Activated CD4-positive, alpha-beta T cell treated with anti-CD3 and anti-CD28 coated beads for 36 hours (primary cell): Measurements from ENCODE around the gene ST3GAL6. TPM values are rescaled to one million over a fixed set of nuclear protein-coding genes. Genes with fewer than 3 reads are reported as not detected.
"Not testable (repeated sequence)": the region's sequence is repeated elsewhere in the genome, so short reads cannot be mapped to it uniquely, and the experiment has no call there.

ENCODE experiments used
- ATAC-seq: fragments of 200-7000 bp; cut with Tn5 transposase; one replicate; pipeline ENCODE4 v1.10.0; 2021; ENCODE audit warnings: mild to moderate bottlenecking, moderate library complexity
- CTCF ChIA-PET: fragments of 350-600 bp; sonication (Branson Sonifier 250); formaldehyde crosslinking; loops from one replicate; lab custom pipeline; 2021; ENCODE audit warnings: antibody characterized with exemption; lab: Charles Lee
- POLR2A ChIA-PET: fragments of 350-600 bp; sonication (Branson Sonifier 250); formaldehyde crosslinking; loops from one replicate; lab custom pipeline; 2021; ENCODE audit warnings: antibody characterized with exemption, inconsistent platforms; lab: Charles Lee
- DNase-seq: peaks from one replicate; pipeline ENCODE4 v3.0.0-alpha.2; 2020
- H3K27ac Mint-ChIP-seq: one replicate; pipeline ENCODE4 v1.8.0; 2021; ENCODE audit warnings: mixed read lengths
- H3K27me3 Mint-ChIP-seq: one replicate; pipeline ENCODE4 v1.8.0; 2021; ENCODE audit warnings: mixed read lengths
- H3K36me3 Mint-ChIP-seq: one replicate; pipeline ENCODE4 v1.8.0; 2021; ENCODE audit warnings: low read depth, mixed read lengths
- H3K4me1 Mint-ChIP-seq: one replicate; pipeline ENCODE4 v1.8.0; 2021; ENCODE audit warnings: mixed read lengths
- H3K4me3 Mint-ChIP-seq: one replicate; pipeline ENCODE4 v1.8.0; 2021; ENCODE audit warnings: mild to moderate bottlenecking, moderate library complexity, mixed read lengths
- H3K9me3 Mint-ChIP-seq: one replicate; pipeline ENCODE4 v1.8.0; 2021; ENCODE audit warnings: low read depth, mixed read lengths
- intact Hi-C, 2 experiments: fragments of 100-400 bp; cut with DNase I in 1 of 2; cut with micrococcal nuclease in 1 of 2; formaldehyde crosslinking; loops; one replicate each; pipeline versions ENCODE4 v1.14.2 to v1.15.1; 2022 to 2024; cut with DNase I, micrococcal nuclease
- total RNA-seq, 2 experiments: library from RNA; stranded (reverse); gene quantifications; one replicate each; pipeline ENCODE4 v1.2.3, GENCODE V29; 2021

The ST3GAL6 gene
- total RNA-seq, 2 experiments from 2014 or later: not detected

DNA sequence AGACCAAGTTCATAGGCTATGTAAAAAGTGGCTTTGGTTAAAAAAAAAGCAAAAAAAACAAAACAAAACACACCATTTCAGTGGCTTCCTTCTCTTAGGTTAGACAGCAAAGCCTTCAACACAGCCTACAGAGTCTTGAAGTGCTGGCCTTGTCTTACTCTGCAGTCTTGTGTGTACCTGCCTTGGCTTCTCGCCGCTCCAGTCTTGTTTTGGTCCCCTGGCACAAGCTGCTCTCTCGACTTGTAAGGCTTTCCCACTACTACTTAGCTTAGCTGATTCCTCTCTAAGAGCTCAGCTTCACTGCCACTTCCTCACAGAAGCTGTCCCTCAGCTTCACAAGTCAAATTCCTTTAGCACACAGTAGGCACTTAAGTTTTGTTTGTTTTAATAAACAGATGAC is 63.0 kb downstream of the ST3GAL6 start:
- CTCF ChIA-PET: interaction anchor here (0.5 to 3.8 kb wide), 3 partner anchors 9 to 963 kb away, joined by 3 to 16 read pairs (median 10); no protein-coding TSS in a partner anchor
- intact Hi-C loops: no loop called here

DNA sequence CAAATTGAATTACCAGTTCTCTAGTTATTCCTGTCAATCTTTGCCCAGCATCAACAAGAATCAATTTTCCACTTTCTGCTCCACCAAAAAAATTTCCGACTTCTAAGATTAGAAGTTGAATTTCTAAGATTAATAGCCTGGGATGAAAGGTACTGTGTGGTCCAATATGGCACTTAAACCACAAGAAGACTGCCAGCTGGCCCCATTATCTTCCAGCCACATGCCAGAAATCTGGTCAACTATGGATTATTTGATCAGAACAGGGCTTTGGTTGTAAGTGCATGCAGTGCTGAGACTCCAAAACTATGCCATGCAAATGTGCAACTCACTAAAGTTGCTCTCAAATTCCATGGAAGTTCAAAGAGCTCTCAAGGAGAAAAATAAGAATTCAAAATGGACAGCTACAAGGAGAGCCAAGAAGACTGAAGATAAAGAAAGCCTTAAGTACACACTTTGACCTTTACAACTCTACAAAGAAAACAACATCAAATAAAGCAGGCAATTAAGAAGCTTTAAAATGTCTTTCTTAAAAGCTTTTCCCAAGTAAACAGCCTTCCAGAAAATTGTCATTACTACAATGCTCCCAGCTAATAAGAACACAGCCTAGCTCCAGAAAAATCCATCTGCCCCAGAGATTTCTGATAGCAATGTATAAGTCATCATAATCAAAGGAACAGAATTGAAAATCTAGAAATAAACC is 64.2 kb downstream of the ST3GAL6 start:
- intact Hi-C loops: no loop called here
- POLR2A ChIA-PET: no interaction called here
- ATAC-seq (no peak), DNase-seq (no peak)
- CTCF ChIA-PET: interaction anchor here (0.6 to 3.8 kb wide), 2 partner anchors 10 to 194 kb away, joined by 3 to 16 read pairs; no protein-coding TSS in a partner anchor
- Mint-ChIP-seq H3K9me3 (peaks cover 9% of the 10 kb centered on the region), H3K27me3 (no peaks in the 10 kb centered on the region), H3K36me3 (no peaks in the 10 kb centered on the region), H3K4me1 (no peaks in the 10 kb centered on the region), H3K4me3 (no peak overlapping the region), H3K27ac (no peak overlapping the region)

More for the DNA sequence above, 63.0 kb downstream of the ST3GAL6 start:
- no peaks in the 10 kb centered on the region for H3K27me3 Mint-ChIP-seq
- H3K4me1 Mint-ChIP-seq: no peaks in the 10 kb centered on the region
- no peak for ATAC-seq
- POLR2A ChIA-PET: no interaction called here
- H3K36me3 Mint-ChIP-seq: no peaks in the 10 kb centered on the region
- DNase-seq: no peak
- H3K27ac Mint-ChIP-seq: no peak overlapping the region
- H3K9me3 Mint-ChIP-seq: peaks cover 6% of the 10 kb centered on the region
- no peak overlapping the region for H3K4me3 Mint-ChIP-seq

DNA sequence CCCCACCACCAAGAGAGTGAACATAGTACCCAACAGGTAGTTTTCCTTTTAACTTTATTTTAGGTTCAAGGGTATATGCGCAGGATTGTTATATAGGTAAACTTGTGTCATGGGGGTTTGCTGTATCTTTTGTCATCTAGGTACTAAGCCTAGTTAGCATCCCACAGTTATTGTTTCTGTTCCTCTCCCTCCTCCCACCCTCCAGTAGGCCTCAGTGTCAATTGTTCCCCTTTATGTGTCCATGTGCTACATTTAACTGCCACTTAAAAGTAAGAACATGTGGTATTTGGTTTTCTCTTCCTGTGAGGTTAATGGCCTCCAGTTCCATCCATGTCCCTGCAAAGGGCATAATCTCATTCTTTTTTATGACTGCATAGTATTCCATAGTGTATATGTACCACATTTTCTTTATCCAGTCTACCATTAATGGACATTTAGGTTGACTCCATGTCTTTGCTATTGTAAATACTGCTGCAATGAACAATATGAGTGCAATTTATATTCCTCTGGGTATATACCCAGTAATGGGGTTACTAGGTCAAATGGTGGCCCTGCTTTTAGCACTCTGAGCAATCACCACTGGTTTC is 66.2 kb downstream of the ST3GAL6 start:
- intact Hi-C loops: no loop called here
- peaks cover 16% of the 10 kb centered on the region for H3K9me3 Mint-ChIP-seq
- CTCF ChIA-PET: no interaction called here

GRCh38 chr3:98831060-98831459 is 67.9 kb downstream of the ST3GAL6 start:
- H3K4me3 Mint-ChIP-seq, H3K4me1 Mint-ChIP-seq, H3K27ac Mint-ChIP-seq, H3K27me3 Mint-ChIP-seq, H3K36me3 Mint-ChIP-seq, intact Hi-C loops, DNase-seq, POLR2A ChIA-PET, ATAC-seq: not testable (repeated sequence)
- CTCF ChIA-PET: interaction anchor here (0.7 to 1.8 kb wide), 2 partner anchors 13 to 699 kb away, joined by 3 to 5 read pairs; no protein-coding TSS in a partner anchor
- H3K9me3 Mint-ChIP-seq: peaks cover 16% of the 10 kb centered on the region

More for the DNA sequence above, 66.2 kb downstream of the ST3GAL6 start:
- H3K36me3 Mint-ChIP-seq: no peaks in the 10 kb centered on the region
- H3K27me3 Mint-ChIP-seq: no peaks in the 10 kb centered on the region
- no peak for DNase-seq
- no peak for ATAC-seq
- no peak overlapping the region for H3K4me3 Mint-ChIP-seq
- no peak overlapping the region for H3K27ac Mint-ChIP-seq
- POLR2A ChIA-PET: no interaction called here
- H3K4me1 Mint-ChIP-seq: no peaks in the 10 kb centered on the region

- Mint-ChIP-seq H3K27me3 (no peaks in the 10 kb centered on the region), H3K36me3 (peaks cover 2% of the 10 kb centered on the region), H3K4me3 (no peak overlapping the region), H3K9me3 (no peaks in the 10 kb centered on the region), H3K27ac (no peak overlapping the region), H3K4me1 (no peaks in the 10 kb centered on the region)
- ChIA-PET POLR2A (no interaction called here), CTCF (no interaction called here)
- DNase-seq (no peak), ATAC-seq (no peak)
- intact Hi-C loops: no loop called here
Observed at GRCh38 chr3:98839846-98840245, 76.7 kb downstream of the ST3GAL6 start.

GRCh38 chr3:98843266-98843959 is 80.3 kb downstream of the ST3GAL6 start:
- ATAC-seq (no peak), DNase-seq (no peak)
- POLR2A ChIA-PET: no interaction called here
- Mint-ChIP-seq H3K27me3 (no peaks in the 10 kb centered on the region), H3K4me1 (no peaks in the 10 kb centered on the region), H3K36me3 (peaks cover 9% of the 10 kb centered on the region), H3K4me3 (no peak overlapping the region), H3K9me3 (no peaks in the 10 kb centered on the region), H3K27ac (no peak overlapping the region)
- intact Hi-C loops: no loop called here
- CTCF ChIA-PET: no interaction called here

Other genes starting within 250 kb of the ST3GAL6 start
- gene CLDND1, start 240.4 kb upstream of the ST3GAL6 start, total RNA-seq: 100 to 1,000 TPM; 153 to 171 TPM
- gene GPR15, start 231.4 kb upstream of the ST3GAL6 start, total RNA-seq: 1 to 10 TPM; 1.1 to 1.3 TPM
- 10 to 100 TPM; 40.3 to 41.9 TPM for gene CPOX, start 169.7 kb upstream of the ST3GAL6 start, total RNA-seq
- gene DCBLD2, start 138.4 kb downstream of the ST3GAL6 start, total RNA-seq: 1 to 10 TPM; 1.9 to 2.5 TPM